Adipocyte (in vitro differentiated cells): ENCODE measurements around the gene EZR.

Experiments used
- DNase-seq: peaks from one replicate; pipeline ENCODE4 v3.0.0-alpha.2; 2015; ENCODE audit warnings: low read depth
- H3K27me3 ChIP-seq: replicated peaks from 2 replicates; pipeline ENCODE4 v1.7.0; 2013; ENCODE audit warnings: mild to moderate bottlenecking, low read length, moderate library complexity; ENCODE audit not compliant: control insufficient read depth, insufficient read depth
- H3K36me3 ChIP-seq: 2 replicates; pipeline ENCODE4 v1.7.0; 2013; ENCODE audit warnings: low read length, mild to moderate bottlenecking, moderate library complexity; ENCODE audit not compliant: control insufficient read depth, insufficient read depth, severe bottlenecking
- H3K4me1 ChIP-seq: 2 replicates; pipeline ENCODE4 v1.7.0; 2013; ENCODE audit warnings: mild to moderate bottlenecking, low read length, moderate library complexity; ENCODE audit not compliant: control insufficient read depth, insufficient read depth
- H3K4me3 ChIP-seq: 2 replicates; pipeline ENCODE4 v1.7.0; 2013; ENCODE audit warnings: mild to moderate bottlenecking, low read length, moderate library complexity
- H3K9ac ChIP-seq: 2 replicates; pipeline ENCODE4 v1.7.0; 2013; ENCODE audit warnings: mild to moderate bottlenecking, low read length, moderate library complexity
- H3K9me3 ChIP-seq: 2 replicates; pipeline ENCODE4 v1.7.0; 2013; ENCODE audit warnings: mild to moderate bottlenecking, low read length, moderate library complexity; ENCODE audit not compliant: control insufficient read depth

Gene EZR

DNA sequence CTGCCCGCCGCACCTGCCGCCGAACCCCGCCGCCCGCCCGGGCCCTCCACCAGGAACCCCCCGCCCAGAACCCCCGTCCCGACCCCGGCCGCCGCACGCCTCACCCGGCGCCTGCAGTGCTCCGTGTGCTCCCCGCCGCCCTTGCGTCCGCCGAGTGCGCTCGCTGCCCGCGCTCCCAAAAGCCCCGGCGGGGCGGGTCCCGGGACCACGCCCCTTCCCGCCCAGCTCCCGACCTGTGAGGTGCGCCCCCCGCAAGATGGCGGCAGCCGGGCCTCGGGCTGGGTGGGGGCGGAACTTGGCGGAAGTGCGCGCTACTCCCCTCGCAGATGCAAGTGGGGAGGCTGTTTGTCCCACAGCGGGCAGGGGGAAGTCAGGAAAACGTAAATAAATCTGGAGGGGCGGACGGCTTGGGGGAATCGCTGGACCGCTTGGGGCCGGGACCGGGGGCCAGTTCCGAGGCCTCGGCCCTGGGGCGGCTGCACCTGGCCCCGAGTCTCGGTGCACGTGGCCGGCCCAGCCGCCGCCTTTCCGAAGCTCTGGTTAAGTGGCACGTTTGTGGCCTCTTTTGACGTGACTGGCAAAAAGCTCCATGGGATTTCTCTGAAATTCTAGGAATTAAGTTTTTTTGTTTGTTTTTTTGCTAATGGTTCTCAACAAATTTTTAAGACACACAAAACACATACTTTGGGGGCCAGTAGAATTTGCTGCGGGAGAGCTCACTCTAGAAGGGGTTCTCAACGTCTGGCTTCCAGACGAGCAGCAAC lies at the start of gene EZR:
EZR (minus strand) TSS at position 156 of the 764 bp plus-strand sequence. CDS start 1,275 bp downstream, outside the sequence.
- H3K4me3 ChIP-seq = peak within 1 kb of the TSS; percentile 83
- peak; percentile 74 for DNase-seq
- H3K9me3 ChIP-seq = no peaks in the 10 kb centered on the region
- H3K36me3 ChIP-seq = no peaks in the 10 kb centered on the region
- peaks cover 7% of the 10 kb centered on the region for H3K4me1 ChIP-seq
- no peaks in the 10 kb centered on the region for H3K27me3 ChIP-seq
- no peak within 1 kb of the TSS for H3K9ac ChIP-seq

DNA sequence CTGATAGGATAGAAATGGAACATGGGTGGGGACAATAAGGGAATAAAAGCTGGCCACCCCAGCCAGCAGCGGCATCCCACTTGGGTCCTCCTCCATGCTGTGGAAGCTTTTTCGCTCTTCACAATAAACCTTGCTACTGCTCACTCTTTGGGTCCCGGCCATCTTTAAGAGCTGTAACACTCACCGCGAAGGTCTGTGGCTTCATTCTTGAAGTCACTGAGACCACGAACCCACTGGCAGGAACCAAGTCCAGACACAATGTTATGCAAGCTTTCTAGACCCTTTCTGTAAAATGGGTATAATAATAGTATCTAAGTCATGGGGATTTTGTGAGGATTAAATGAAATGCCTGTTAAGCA lies 48.9 kb upstream of the EZR start:
- Histone ChIP-seq H3K4me1 (no peaks in the 10 kb centered on the region), H3K9me3 (no peaks in the 10 kb centered on the region), H3K9ac (no peak overlapping the region), H3K27me3 (no peaks in the 10 kb centered on the region), H3K4me3 (no peak overlapping the region), H3K36me3 (no peaks in the 10 kb centered on the region)
- no peak for DNase-seq

DNA sequence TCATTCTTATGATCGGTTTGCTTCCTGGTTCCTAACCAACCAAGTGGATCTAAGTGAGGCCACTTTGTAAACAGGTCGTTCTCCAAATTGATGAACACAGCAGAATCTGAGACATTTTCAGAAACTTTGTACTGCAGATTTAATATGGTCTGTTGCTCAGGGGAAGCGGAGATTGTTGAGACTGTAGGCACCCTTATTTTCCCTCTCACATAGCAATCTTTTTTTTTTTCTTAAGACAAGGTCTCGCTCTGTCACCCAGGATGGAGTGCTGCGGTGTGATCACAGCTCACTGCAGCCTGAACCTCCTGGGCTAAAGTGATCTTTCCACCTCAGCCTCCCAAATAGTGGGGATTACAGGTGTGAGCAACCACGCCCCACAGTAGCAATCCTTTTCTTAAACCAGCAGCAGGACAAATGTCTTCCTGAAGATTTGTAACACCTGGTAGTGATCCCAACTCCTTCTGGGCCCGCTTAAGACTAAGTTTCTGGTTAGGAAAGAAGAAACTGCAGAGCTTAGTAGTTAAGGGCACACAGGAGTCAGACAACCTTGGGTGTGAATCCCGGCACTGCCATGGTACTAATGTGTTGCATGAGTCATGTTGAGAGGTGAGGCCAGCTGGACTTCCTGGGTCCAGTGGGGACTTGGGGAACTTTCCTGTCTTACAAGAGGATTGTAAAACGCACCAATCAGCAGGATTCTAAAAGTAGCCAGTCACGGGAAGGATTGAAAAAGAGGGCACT lies 48.4 kb upstream of the EZR start:
- no peak overlapping the region for H3K4me3 ChIP-seq
- no peaks in the 10 kb centered on the region for H3K9me3 ChIP-seq
- no peaks in the 10 kb centered on the region for H3K27me3 ChIP-seq
- no peaks in the 10 kb centered on the region for H3K4me1 ChIP-seq
- H3K36me3 ChIP-seq = no peaks in the 10 kb centered on the region
- DNase-seq = no peak
- no peak overlapping the region for H3K9ac ChIP-seq

DNA sequence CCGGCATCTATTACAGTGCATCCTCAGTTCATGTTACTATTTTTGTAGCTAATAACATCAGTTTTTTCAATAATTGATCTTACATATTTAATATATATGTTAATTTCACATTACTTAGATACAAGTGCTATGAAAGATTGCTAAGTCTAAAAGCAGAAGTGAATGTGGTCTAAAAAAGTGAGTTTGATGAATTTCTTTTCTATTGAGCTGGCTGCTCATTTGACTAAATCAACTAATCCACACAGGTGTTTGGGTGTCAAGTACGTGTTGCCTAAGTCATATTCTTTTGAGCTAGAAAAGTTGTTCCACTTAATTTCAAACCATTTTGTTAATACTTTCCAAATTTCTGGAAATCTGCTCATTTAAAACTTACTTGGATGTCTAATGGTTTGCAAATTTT lies 46.6 kb upstream of the EZR start:
- Histone ChIP-seq H3K9ac (no peak overlapping the region), H3K4me1 (no peaks in the 10 kb centered on the region), H3K36me3 (no peaks in the 10 kb centered on the region), H3K9me3 (peaks cover 5% of the 10 kb centered on the region), H3K27me3 (no peaks in the 10 kb centered on the region), H3K4me3 (no peak overlapping the region)
- DNase-seq = no peak

DNA sequence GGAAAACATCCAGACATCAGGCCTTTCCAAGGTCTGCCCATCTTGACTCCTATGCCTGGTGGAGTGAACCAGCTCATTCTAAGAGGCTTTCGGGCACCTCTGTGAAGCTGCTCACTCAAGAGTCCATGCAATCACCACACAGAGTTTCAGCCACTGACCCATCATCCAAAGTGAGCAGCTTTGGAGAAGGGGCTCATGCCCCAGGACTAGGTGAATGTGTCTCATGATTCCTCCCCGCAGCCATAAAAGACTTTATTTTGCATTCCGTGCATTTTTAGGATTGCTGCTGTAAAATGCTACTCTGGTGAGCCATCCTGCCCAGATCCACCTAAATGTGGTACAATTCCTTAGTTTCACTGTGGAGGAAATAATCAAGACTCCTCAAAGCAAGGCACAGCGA lies 44.5 kb upstream of the EZR start:
- Histone ChIP-seq H3K9ac (no peak overlapping the region), H3K9me3 (peaks cover 5% of the 10 kb centered on the region), H3K27me3 (no peaks in the 10 kb centered on the region), H3K4me3 (no peak overlapping the region), H3K36me3 (no peaks in the 10 kb centered on the region), H3K4me1 (no peaks in the 10 kb centered on the region)
- peak; percentile 30 for DNase-seq

DNA sequence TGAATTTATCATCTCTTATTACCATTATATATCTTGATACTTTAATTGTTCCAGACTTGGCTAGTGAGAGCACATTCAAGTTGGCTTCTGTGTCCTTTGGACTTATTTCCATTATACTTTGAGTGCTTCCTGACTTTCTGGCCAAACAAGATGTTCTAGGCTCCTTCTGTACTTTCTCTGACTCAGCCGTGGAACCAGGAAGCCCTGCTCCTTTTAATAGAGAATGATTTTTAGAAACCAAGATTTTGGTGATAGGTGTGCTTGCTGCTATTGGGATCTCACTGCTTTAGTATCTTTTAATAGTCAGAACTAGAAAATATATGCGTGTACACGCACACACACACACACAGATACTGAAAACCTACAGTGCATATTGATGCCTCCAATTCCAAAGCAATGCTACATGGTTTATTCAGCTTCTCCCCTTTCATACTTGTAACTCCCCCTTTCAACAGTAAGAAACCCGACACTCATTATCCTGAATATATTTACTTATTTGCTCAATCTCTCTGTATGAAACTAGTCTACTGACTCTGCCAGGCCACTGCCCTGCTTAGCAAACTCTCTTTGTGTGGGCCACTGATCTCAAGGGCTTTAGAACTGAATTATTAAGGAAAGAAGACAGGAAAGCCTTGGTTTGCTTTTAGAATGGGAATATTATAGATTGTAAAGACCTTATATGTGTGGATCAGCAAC lies 42.7 kb upstream of the EZR start:
- DNase-seq = peak; percentile 43
- H3K36me3 ChIP-seq = no peaks in the 10 kb centered on the region
- H3K9me3 ChIP-seq = peaks cover 5% of the 10 kb centered on the region
- no peaks in the 10 kb centered on the region for H3K27me3 ChIP-seq
- H3K4me1 ChIP-seq = no peaks in the 10 kb centered on the region
- H3K9ac ChIP-seq = no peak overlapping the region
- H3K4me3 ChIP-seq = no peak overlapping the region

DNA sequence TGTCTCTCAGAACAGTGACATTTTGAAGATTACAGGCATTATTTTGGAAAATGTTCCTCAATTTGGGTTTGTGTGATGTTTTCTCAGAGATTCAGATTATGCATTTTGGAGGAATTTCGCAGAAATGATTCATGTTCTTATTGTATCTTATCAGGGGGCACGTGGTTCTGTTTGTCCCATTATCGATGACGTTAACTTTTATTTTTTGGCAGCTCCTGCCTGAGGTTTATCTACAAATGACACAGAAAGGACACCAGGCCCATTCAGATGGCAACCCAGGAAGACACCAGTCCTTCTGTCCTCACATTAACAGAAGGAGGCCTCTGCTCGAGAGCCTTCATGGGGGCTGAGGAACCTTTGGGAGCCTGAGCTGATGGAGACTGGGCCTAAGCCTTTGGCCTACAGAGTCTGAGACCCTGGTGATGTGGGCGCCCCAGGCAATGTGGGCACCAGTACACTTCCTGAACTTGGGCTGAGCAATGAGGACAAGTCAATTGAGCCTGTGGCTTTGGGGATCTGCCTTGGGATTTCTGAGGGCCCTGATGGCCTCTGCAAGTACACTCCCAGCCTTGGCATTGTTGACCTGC lies 41.2 kb upstream of the EZR start:
- Histone ChIP-seq H3K4me1 (no peaks in the 10 kb centered on the region), H3K9ac (no peak overlapping the region), H3K27me3 (no peaks in the 10 kb centered on the region), H3K4me3 (no peak overlapping the region), H3K36me3 (no peaks in the 10 kb centered on the region), H3K9me3 (peaks cover 5% of the 10 kb centered on the region)
- no peak for DNase-seq

DNA sequence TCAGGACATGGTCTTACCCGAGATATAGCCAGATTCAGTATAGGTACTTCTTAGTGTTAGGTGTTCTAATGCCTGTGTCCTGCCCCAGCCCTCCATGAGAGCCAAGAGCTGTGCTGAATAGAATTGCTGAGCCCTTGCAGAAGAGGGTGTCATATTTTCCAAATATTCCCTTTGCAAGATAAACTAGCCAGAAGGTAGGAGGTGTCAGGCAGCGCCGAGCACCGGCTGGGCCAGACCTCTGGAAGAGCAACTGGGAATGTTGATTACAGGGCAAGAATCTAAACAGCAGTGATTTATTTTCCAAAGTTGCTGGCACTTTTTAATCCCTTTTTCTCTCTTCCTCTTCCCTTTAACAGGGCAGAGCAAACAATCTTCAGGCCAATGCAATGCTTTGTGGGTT lies 37.1 kb upstream of the EZR start:
- Histone ChIP-seq H3K27me3 (no peaks in the 10 kb centered on the region), H3K9ac (no peak overlapping the region), H3K9me3 (no peaks in the 10 kb centered on the region), H3K4me3 (no peak overlapping the region), H3K36me3 (no peaks in the 10 kb centered on the region), H3K4me1 (peaks cover 8% of the 10 kb centered on the region)
- no peak for DNase-seq

DNA sequence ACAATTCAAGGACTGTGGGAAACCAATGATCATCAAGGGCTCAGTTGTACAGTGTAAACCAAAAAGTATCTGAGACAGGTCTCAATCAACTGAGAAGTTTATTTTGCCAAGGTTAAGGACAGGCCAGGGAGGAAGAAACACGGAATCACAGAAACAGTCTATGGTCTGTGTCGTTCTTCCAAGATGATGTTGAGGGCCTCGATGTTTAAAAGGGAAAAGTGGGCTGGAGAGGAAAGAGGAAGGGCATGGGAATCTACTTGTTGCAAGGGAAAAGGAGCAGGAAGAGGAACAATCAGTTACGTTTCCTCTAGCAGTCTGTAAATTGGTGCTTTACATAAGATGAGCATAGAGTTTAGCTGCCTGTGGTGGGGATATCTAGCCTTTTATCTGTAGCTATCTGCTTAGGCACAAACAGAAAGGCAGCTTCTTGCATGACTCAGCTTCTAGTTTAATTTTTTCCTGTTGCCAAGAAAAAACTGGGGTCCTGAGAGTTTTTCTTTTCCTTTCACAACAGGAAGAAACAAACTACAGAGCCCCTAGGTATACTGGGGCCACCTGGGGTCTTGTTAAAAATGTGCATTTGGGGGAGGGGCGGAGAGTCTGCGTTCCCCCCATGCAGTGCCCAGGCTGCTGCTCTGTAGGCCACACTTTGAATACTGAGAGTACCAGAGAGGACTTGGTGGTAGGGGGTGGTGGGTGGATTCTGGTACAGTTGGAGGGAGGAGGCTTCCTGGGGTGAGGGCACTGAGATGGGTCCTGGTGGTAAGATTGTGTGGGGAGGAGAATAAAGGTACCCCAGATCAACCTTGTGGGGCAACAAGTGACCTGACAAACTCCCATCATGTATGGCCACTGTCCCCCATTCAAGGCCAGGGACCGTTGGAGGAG lies 35.3 kb upstream of the EZR start:
- Histone ChIP-seq H3K27me3 (no peaks in the 10 kb centered on the region), H3K36me3 (no peaks in the 10 kb centered on the region), H3K4me1 (peaks cover 17% of the 10 kb centered on the region), H3K9me3 (no peaks in the 10 kb centered on the region), H3K9ac (no peak overlapping the region), H3K4me3 (no peak overlapping the region)
- no peak for DNase-seq

DNA sequence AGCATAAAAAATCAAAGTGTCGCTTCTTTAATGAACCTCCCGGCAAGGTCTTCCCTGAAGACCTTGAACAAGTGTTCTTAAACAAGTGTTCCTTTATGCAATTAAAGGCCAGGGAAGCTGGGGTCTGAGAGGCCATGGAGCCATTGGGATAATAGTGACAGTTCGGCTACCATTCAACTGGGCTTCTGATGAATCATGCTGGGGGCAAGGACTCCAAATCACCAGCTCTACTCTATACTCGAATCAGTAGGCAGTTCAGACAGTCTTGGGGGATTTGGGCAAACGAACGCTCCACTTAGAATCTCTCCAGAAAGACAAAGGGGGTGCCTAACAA lies 34.7 kb upstream of the EZR start:
- H3K4me1 ChIP-seq = peaks cover 18% of the 10 kb centered on the region
- no peak for DNase-seq
- H3K36me3 ChIP-seq = no peaks in the 10 kb centered on the region
- H3K4me3 ChIP-seq = no peak overlapping the region
- H3K9ac ChIP-seq = no peak overlapping the region
- no peaks in the 10 kb centered on the region for H3K9me3 ChIP-seq
- H3K27me3 ChIP-seq = no peaks in the 10 kb centered on the region
